ENCODE results near the gene GPAT3.
"Not testable (repeated sequence)": the region's sequence is repeated elsewhere in the genome, so short reads cannot be mapped to it uniquely, and the experiment has no call there.

GPAT3 gene

GRCh38 chr4:83535520-83536361, at the start of gene GPAT3:
Gene GPAT3 (plus strand): TSS chr4:83536108. CDS start chr4:83536623, 515 bp downstream.
- peak; percentile 73 for DNase-seq (ENCODE audit: low spot score)

GRCh38 chr4:83486457-83487129, 49.3 kb upstream of the GPAT3 start:
- DNase-seq (ENCODE audit: low spot score): no peak

GRCh38 chr4:83489711-83490326, 46.1 kb upstream of the GPAT3 start:
- DNase-seq (ENCODE audit: low spot score): peak; percentile 9

GRCh38 chr4:83490876-83491450, 44.9 kb upstream of the GPAT3 start:
- DNase-seq (ENCODE audit: low spot score): peak; percentile 51

GRCh38 chr4:83496085-83496917, 39.6 kb upstream of the GPAT3 start:
- DNase-seq (ENCODE audit: low spot score): not testable (repeated sequence)

GRCh38 chr4:83498187-83498586, 37.7 kb upstream of the GPAT3 start:
- DNase-seq (ENCODE audit: low spot score): no peak

- DNase-seq (ENCODE audit: low spot score): not testable (repeated sequence)
Measured at GRCh38 chr4:83501671-83502070, 34.2 kb upstream of the GPAT3 start.

- no peak for DNase-seq (ENCODE audit: low spot score)
Measured at GRCh38 chr4:83503974-83504373, 31.9 kb upstream of the GPAT3 start.

- DNase-seq (ENCODE audit: low spot score): no peak
Measured at GRCh38 chr4:83504503-83504902, 31.4 kb upstream of the GPAT3 start.

GRCh38 chr4:83504996-83505395, 30.9 kb upstream of the GPAT3 start:
- DNase-seq (ENCODE audit: low spot score): no peak

- peak; percentile 34 for DNase-seq (ENCODE audit: low spot score)
Measured at GRCh38 chr4:83509156-83509585, 26.7 kb upstream of the GPAT3 start.

GRCh38 chr4:83510442-83510841, 25.5 kb upstream of the GPAT3 start:
- no peak for DNase-seq (ENCODE audit: low spot score)

- no peak for DNase-seq (ENCODE audit: low spot score)
Measured at GRCh38 chr4:83516042-83516772, 19.7 kb upstream of the GPAT3 start.

GRCh38 chr4:83522239-83522638, 13.7 kb upstream of the GPAT3 start:
- no peak for DNase-seq (ENCODE audit: low spot score)

- no peak for DNase-seq (ENCODE audit: low spot score)
Measured at GRCh38 chr4:83527671-83528070, 8.2 kb upstream of the GPAT3 start.

- no peak for DNase-seq (ENCODE audit: low spot score)
Measured at GRCh38 chr4:83536362-83537272, 709 bp downstream of the GPAT3 start.

- DNase-seq (ENCODE audit: low spot score): no peak
Measured at GRCh38 chr4:83542225-83542624, 6.3 kb downstream of the GPAT3 start.

GRCh38 chr4:83546786-83547185, 10.9 kb downstream of the GPAT3 start:
- DNase-seq (ENCODE audit: low spot score): no peak

- no peak for DNase-seq (ENCODE audit: low spot score)
Measured at GRCh38 chr4:83548151-83548905, 12.4 kb downstream of the GPAT3 start.

Data from HuH-7 (cell line).